Measurements from ENCODE around the gene EHBP1L1.

The EHBP1L1 gene

DNA sequence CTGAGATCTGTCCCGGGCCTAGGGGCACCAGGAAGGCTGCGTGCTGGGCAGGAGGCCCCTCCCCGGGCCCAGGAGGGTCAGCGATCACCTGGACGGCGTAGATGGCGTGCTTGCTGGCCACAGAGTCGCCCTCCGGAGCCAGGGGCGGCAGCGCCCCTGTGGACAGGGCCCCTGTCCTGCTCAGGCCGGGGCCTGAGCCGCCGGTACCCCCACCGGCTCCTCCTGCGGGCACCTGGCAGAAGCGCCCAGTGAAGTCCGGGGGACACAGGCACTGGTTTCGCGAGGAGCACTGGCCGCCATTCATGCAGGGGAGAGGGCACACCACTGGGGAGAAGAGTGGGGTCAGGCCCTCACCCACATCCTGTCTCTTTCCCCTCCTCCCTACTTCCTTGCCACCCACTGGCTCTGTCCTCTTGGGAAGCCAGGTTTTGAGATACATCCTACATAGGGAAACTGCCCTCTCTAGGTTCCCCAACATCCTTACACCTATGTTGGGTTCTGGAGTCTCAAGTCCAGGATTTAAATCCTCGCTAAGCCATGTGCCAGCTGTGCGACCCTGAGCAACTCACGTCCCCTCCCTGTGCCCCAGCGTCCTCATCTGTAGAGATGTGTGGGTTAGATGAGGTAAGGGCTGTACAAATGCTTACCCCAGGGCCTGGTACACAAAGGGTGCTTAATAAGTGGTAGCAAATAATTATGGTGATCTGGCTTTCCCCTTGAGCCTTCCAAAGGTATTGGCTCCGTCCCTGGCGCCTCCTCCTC lies 21.6 kb upstream of the EHBP1L1 start:
- no peak overlapping the region for H3K4me3 ChIP-seq (ENCODE audit: low read depth, low read length)
- TF ChIP-seq, protein P1, sequence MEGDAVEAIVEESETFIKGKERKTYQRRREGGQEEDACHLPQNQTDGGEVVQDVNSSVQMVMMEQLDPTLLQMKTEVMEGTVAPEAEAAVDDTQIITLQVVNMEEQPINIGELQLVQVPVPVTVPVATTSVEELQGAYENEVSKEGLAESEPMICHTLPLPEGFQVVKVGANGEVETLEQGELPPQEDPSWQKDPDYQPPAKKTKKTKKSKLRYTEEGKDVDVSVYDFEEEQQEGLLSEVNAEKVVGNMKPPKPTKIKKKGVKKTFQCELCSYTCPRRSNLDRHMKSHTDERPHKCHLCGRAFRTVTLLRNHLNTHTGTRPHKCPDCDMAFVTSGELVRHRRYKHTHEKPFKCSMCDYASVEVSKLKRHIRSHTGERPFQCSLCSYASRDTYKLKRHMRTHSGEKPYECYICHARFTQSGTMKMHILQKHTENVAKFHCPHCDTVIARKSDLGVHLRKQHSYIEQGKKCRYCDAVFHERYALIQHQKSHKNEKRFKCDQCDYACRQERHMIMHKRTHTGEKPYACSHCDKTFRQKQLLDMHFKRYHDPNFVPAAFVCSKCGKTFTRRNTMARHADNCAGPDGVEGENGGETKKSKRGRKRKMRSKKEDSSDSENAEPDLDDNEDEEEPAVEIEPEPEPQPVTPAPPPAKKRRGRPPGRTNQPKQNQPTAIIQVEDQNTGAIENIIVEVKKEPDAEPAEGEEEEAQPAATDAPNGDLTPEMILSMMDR (IDR thresholded peaks at IDR 0.05; ENCODE audit: low read depth, low read length, missing control alignments) = no peak
- no peak for DNase-seq (ENCODE audit: low read depth)

DNA sequence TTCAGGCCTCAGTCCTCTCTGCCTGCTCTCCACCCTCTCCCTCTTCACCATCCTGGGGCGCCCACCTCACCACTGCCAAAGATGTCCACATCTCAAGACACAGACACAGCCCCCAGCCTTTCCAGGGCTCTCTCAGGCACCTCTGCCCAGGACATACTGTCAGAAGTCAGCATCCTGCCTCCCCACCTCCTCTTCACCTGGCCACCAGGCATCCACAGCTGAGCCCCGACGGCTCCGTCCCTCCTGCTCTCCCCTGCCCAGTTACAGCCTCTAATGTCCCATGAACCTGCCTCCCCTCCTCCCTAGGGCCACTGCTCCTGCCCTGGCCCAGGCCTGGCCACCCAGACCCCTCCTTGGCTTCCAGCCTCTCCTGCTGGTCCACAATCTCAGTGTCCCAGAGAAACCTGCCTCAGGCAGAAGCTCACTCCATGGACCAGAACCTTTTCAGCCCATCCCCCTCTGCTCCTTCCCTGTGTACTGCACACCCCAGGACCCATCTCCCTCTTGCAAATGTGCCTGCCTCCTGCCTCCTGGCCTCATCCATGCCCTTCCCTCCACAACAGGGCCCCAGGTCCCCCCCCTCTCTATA lies 20.9 kb upstream of the EHBP1L1 start:
- DNase-seq (ENCODE audit: low read depth) = no peak
- TF ChIP-seq, protein P1 (IDR thresholded peaks at IDR 0.05; ENCODE audit: low read depth, low read length, missing control alignments) = no peak
- no peak overlapping the region for H3K4me3 ChIP-seq (ENCODE audit: low read depth, low read length)

DNA sequence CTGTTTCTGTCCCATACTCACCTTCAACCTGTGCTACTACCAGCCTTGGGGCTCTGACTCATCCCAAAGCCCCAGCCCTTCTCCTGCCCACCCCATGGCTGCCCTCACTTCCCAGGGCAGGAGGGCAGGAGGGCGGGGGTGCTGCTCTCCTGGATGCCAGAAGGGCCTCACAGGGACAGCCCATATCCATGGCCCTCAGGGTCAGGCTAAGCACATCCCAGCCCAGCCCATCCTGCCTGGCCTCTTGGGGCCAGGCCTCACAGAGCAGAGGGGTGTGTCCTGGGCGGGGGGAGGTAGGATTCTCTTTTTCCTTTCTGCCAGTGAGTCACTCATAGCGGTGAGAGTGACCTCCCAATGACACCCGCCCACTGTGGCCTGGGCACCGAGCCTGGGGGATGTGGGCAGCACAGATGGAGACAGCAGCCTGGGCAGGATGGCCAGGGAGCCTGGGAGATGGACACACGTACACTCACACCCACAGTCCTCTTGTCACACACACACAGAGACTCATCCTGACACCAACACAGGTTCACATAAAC lies 20.1 kb upstream of the EHBP1L1 start:
- H3K4me3 ChIP-seq (ENCODE audit: low read depth, low read length) = no peak overlapping the region
- DNase-seq (ENCODE audit: low read depth) = no peak

DNA sequence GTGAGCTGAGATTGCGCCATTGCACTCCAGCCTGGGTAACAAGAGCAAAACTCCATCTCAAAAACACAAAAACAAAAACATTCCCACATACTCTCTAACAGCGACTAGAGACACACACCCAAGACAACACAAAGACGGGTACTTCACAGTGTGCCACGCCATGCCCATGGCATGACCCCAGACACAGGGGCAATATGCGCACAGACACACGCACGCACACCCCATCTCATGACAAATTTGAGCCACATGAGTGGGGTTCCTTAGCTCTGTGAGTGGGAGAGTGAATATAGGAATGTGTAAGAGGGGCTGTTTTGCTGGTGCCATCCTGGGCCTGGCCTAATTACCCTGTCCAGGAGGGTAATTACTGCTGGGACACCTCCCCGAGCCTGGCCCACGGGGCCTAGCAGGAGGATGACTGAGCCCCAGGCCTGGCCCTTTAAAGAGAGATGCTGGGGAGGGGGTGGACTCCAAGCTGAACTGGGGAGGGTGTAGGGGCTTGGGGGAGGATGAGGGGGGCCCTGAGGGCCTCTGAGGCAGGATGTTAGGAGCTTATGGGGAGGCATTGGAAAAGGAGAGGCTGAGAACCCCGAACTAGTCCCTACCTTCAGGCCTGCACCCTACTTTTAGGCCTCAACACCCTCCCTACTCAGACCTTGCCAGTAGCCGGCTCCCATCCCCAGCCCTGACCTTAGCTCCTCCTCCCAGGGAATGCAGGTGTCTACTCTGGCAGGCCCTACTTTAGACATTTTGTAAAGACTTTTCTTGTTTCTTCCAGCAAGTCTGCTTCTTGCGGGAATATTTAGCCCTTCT lies 19.2 kb upstream of the EHBP1L1 start:
- DNase-seq (ENCODE audit: low read depth) = no peak
- H3K4me3 ChIP-seq (ENCODE audit: low read depth, low read length) = no peak overlapping the region
- TF ChIP-seq, protein P1 (IDR thresholded peaks at IDR 0.05; ENCODE audit: low read depth, low read length, missing control alignments) = no peak

More for the DNA sequence above, 20.1 kb upstream of the EHBP1L1 start:
- TF ChIP-seq, protein P1 (IDR thresholded peaks at IDR 0.05; ENCODE audit: low read depth, low read length, missing control alignments) = no peak

DNA sequence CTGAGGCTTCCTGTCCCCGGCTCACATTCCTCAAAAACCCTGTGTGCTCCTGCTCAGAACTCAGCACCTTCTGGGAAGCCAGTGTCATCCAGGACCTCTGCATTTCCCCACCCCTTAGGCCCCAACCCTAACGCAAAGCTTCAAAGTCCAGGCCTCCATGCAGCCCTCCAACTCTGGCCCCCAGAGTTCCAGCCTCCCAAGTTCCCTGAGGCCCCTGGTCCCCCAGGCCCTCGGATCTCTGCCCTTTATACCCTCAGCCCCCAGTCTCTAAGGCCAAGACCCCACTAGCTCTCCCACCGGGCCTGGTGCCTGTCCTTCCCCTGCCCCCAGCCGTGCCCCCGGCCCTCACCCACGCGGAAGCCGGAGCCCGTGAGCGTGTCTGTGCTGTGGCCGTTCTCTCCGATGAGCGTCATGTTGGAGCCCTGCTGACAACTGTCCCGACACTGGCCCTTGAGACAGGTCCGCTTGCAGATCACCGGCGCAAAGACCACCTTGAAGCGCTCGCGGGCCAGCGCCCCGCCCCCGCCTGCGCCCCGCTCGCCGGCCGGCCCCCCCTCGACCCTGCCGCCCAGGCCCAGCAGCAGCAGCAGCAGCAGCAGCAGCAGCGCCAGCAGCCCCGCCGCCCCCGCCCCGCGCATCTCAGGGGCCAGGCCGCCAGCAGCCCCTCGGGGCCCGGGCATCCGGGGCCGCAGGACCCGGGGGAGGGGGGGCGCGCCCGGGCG lies 18.4 kb upstream of the EHBP1L1 start:
- no peak for DNase-seq (ENCODE audit: low read depth)
- no peak overlapping the region for H3K4me3 ChIP-seq (ENCODE audit: low read depth, low read length)
- TF ChIP-seq, protein P1 (IDR thresholded peaks at IDR 0.05; ENCODE audit: low read depth, low read length, missing control alignments) = no peak

All from GM12864 (cell line).